Uterus (tissue), 2 donors: ENCODE data around the gene PLD1.

Experiments used
- POLR2A ChIP-seq, 2 donors: fragments of 450-650 bp; IDR thresholded peaks; one replicate each; pipeline ENCODE4 v1.6.1; 2016; ENCODE audit warnings: antibody characterized with exemption in 2 of 2, mild to moderate bottlenecking in 1 of 2, moderate library complexity in 1 of 2
- TF ChIP-seq, protein P1 (sequence below), 4 experiments: fragments of 200-600 bp in 2 of 4; fragments of 450-650 bp in 2 of 4; sonication (generic) in 2 of 4; IDR thresholded peaks; one replicate each; pipeline ENCODE4 v1.5.1; 2016 to 2019; ENCODE audit warnings: antibody characterized with exemption in 4 of 4, mild to moderate bottlenecking in 2 of 4, moderate library complexity in 1 of 4

DNA sequence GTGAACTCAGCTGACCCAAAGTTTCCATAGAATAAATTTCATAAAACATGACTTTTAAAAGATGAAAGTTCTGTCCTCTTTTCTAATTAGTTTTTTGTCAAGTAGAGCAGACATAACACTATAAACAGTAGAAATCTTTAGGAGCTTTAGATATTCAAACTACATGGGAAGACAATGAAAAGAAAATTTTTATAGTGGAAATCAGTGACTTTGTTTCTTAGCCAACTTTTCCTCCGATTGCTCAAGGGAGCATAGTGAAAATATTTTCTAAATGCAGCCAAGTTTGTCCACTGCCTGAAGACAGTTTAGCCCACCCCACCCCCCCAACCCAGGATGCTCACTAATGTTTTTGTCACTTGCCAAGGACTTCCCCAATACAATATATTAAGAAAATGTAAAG lies 114.9 kb downstream of the PLD1 start:
- TF ChIP-seq POLR2A (IDR thresholded peaks at IDR 0.05) = no peak
- TF ChIP-seq, protein P1, sequence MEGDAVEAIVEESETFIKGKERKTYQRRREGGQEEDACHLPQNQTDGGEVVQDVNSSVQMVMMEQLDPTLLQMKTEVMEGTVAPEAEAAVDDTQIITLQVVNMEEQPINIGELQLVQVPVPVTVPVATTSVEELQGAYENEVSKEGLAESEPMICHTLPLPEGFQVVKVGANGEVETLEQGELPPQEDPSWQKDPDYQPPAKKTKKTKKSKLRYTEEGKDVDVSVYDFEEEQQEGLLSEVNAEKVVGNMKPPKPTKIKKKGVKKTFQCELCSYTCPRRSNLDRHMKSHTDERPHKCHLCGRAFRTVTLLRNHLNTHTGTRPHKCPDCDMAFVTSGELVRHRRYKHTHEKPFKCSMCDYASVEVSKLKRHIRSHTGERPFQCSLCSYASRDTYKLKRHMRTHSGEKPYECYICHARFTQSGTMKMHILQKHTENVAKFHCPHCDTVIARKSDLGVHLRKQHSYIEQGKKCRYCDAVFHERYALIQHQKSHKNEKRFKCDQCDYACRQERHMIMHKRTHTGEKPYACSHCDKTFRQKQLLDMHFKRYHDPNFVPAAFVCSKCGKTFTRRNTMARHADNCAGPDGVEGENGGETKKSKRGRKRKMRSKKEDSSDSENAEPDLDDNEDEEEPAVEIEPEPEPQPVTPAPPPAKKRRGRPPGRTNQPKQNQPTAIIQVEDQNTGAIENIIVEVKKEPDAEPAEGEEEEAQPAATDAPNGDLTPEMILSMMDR (IDR thresholded peaks at IDR 0.05) = no peak
